HG03045 (cell line): ENCODE data around the gene ANKRD63.

Source experiments
- ATAC-seq: cut with Tn5 transposase; IDR thresholded peaks from one replicate; pipeline ENCODE4 v1.9.1; 2021; ENCODE audit warnings: mild to moderate bottlenecking, moderate library complexity; ENCODE audit not compliant: unreplicated experiment

Gene ANKRD63

DNA sequence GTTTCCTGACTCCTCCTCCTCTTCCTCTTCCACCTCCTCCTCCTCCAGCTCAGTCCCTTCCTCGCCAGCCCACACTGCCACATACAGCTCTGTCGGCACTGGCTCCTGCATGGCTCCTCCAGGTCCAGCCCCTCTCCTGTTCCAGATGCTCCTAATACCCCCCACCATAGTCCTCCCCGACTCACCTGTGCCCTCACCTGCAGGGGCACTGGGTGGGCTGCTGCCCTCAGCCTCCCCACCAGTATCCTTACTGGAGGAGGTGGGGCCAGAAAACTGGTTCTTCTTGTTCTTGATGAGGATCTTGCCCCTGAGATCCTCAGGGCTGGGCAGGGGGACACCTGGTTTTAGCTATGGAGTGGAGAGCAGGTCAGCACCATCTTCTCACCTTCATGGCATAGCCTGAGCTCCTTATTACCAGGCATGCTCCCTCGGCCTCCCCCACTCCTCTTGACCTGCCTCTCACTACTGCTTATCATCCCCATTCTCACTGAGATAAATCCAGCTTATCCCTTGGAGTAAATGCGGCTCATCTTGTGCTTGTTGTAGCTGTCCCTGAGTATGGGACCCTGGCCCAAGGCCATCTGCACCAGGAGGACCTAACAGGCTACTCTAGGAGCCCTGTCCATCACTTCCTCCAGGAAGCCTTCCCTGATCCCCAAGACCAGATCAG is 13.8 kb upstream of the ANKRD63 start:
- ATAC-seq = no peak

DNA sequence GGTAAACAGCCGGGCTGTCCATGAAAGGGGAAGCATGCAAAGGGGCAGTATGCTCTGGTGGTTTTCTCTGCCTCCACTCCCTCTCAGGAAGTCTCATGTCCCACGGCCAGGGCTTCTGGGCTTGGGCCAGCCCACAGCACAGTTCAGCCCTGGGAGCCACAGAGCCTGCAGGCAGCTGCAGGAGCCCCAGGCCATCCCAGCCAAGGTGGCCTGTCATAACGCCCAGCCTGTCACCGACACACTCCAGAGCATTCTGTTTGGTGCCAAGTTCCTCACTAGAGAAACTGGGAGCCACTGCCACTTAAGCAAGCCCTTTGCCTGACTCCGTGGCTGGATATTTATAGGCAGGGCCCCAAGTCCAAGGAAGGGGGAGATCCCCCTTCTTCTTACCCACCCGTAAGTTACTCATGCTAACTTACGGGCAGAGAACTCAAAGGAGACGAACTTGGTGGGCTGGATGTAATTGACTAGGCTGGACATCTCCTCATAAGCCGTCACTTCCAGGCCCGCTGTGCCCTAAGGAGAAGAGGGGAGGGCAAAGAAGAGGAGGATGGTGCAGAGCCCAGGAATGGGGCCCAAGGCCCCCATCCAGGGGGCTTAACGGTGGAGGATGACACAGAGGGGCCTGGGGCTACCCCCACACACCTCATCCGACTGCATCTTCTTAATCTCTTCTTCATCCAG is 13.2 kb upstream of the ANKRD63 start:
- no peak for ATAC-seq

DNA sequence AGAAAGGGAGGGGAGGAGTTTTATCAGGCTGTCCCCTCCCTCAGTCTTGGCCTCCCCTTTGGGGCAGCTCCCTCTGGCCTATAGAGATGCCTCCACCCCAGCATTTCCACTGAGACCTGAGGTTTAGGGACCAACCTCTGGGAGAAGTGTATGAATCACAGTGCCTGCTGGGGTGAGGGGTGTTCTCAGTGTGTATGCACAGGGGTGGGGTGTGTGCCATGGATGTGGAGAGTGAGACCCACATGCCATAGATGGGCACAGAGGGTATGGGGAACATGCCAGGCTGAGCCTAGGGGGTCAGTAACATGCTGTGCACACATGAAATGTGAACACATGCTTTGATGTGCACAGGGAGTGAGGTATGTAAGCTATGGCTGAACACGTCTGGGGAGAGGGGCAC is 12.4 kb upstream of the ANKRD63 start:
- no peak for ATAC-seq

DNA sequence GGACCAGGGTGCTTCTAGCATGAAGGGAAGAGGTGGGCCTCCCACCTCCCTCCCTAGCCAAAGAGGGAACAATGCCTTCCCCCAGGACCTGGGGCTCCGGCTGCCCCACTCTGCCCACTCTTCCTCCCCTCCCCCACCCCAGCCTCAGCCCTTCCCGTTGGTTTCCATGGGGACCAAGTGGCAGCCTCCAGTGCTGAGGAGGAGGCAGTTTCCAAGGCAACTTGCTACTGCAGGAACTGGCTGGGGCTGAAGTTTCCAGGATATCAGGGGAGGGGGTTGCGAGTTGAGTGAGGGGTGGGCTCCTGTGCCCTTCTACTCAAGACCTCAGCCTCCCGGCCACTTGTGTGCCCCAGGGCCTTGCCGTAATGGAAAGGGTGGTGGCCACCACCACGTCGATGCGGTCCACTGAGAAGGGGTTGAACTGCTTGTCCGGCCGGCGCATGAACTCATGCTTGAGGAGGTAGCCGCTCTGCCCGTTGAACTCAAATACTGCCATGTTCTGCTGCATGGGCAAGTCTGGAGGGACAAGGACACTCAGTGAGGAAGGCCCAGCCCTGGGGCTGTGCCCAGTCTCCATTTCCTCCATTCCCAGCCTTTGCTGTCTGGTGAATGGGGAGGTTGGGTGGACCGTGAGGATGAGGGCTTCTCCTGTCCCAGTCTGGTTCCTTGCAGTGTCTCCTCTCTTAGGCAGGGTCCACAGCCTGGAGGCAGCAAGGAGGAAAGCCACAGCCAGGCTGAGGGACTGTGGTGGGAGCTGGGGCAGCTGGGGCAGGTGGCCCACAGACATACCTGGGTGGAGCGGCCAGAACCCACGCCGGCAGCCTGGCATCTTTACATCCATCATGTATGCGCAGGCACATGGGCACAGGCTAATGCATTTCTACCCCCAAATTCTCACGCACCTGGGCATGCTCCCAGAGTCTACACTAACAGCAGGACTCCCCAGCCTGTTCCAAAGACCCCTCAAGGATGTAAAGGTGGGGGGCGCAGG is 11.3 kb upstream of the ANKRD63 start:
- no peak for ATAC-seq

DNA sequence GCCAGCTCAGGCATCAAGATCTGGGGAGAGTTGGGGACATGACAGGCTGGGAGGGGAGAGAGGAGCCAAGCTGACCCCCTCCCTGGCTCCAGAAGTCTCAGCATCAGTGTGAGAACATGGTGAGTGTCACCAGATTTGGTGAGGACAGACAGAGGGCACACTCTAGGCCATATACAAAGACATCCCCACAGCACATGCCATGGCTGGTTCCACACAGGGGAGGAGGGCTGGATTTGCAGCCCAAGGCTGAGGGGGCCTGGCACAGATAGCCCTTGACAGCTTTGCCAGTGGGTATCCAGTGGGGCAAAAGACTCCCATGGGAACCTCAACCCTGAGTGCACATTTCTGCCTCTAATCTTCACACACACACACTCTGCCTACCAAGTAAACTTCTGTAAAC is 10.1 kb upstream of the ANKRD63 start:
- ATAC-seq = no peak

DNA sequence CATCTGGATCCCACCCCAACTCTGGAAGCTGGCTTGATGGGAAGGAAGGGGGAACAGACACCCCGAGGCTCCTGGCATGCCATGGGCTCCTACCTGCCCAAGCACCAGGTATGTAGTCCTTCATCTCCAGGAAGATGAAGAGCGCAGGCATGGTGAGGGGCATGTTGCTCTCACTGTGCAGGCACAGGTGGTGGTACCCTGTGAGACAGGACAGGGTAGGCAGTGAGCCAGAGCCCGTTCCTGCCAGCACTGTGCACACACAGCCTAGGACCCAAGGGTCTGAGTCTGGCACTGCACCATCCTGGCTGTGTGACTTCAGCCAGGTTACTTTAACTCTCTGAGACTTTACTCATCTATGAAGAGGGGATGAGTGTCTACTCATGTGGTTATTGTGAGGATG is 9.4 kb upstream of the ANKRD63 start:
- ATAC-seq = no peak

DNA sequence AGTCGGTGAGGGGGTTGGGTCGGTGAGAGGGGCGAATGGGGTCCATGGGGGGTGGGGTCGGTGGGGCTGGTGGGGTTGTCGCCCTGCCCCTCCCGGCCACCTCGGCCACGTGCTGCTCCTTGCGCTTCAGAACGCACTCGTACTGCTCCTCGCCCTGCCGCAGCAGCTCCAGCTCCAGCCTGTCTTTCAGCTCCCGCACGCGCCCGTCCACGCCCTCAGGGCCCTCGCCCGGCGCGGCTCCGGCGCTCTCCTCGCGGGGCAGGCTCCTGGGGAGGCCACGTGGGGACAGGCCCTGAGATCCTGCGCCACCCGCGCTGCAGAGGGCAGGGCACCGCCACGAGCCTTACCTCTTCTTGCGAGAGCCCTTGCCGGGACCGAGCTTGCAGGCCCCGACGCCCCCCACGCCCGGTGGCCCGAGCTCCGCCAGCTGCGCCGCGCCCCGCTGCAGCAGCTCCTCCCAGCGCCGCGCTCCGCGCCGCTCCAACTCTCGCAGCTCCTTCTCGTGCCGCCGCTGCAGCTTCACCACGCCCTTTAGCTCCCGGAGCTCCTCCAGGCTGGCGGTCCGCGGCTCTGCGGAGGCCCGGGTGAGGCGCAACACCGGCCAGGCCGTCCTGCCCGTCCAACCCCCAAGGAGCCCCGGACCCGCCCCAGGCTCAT is 8.2 kb upstream of the ANKRD63 start:
- ATAC-seq = no peak

DNA sequence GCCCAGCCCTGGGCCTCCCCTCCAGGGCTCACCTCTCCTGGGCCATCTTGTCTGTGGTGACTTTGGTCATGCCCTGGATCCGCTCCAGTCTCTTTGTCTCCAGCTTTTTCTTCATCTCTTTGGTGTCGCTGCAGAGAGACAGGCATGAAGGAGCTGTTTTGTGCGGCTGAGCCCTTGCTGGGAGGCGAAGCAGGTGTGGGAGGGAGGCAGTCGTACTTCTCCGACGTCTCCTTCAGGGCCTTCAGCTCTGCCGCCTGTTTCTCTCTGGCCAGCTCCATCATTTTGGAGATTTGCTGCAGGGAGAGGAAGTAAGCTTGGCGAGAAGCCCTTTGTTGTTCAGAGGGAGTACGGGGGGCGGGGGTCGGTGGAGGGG is 7.7 kb upstream of the ANKRD63 start:
- ATAC-seq = no peak

DNA sequence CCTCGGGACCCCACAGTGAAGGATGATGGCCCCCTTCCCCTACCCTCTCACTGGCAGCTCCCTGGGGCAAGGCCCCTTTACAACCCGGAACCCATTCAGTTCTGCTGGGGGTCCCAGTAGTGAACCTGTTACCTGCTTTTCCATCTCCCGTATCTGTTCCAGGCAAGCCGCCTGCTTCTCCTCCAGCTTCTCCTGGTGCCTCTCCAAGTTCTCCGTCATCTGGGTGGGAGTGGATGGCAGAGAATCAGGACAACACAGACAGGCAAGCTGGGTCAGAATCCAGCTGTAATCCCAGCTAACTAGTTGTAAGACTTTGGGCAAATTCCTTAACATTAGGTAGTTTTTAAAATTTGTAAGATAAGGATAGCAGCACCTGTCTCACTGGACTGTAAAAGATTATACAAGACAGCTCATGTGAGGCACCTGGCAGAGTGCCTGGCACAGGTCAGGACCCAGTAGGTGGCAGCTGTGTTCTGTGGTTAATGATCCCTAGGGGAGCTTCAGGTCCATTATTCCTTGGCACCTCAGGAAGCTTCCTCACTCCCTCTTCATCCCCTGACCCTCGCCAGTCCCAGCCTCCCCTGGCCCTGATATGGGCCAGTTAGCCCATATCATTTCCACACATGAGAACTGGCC is 6.4 kb upstream of the ANKRD63 start:
- no peak for ATAC-seq

DNA sequence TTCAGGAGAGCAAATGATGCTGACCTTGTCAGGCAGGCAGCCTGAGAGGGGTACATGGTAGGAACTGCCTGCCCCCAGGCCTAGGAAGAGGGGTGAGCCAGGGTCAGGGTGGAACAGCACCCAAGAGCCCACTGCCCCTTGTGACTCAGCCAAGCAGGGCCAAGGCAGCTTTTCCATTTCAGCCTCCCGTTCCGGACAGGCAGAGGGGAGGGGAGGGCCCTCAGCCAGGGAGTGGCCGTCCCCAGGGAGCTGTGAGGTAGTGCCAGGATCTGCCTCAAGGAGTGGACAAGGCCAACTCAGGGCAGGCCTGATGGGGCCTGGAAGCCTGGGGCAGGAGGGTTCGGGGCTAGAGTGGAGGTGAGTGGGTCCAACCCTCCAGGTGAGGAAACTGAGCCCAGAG is 5.1 kb upstream of the ANKRD63 start:
- no peak for ATAC-seq

DNA sequence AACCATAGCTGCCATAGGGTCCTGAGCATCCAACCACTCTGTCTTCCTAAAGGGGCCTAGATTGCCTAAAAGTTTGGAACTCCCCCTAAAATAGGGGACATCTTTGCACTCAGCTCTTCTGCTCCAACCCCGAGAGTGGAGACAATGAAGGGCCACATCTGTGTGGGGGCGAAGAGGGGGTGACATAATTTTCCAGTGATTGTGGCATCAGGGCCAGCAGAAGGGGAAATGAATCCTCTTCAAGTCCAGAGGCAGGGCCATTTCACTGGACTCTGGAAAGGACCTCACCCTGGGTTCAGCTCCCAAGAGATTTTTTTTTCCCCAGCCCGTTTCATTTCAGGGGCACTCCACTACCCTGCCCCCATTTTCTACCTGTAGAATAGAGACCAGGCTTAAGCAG is 4.6 kb upstream of the ANKRD63 start:
- ATAC-seq = no peak

DNA sequence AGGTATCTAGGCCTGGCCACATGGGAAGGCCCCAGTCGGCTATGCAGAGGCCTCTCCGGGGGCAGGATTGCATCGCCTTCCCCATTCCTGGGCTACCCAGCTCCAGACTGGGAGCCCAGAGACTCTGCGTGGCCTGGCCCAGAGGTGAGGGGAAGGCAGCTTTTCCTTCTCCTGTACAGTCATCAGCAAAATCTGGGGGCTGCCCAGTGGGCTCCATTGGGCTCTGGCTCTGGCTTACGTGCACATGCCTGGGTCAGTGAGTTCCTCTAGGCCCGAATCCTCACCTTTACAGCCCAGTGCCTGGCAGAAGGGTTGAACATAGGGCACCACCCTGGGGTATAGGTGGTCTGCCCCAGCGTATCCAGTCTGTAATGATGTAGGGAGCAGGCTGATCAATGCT is 3.9 kb upstream of the ANKRD63 start:
- no peak for ATAC-seq

DNA sequence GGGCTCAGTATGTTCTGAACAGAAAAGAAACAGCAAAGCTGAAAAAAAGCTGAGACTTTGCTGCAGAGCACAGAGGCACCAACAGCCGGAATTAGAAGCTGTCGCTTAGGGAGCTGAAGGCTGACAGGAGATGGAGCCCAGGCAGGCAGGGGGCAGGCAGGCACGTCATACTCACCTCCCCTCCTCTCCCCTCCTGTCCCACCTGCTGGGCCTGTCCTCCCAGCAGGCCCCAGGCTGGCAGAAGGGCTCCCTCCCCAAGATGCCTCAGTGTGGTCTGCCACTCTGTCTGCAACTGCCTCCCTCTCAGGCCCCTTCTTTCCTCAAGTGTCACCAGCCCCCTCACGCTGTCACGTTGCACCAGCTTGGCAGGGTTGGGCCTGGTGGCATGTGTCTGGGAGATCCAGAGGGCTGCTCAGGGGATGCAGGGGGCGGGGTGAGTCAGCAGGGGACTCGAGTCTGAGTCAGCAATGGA is 3.2 kb upstream of the ANKRD63 start:
- no peak for ATAC-seq

DNA sequence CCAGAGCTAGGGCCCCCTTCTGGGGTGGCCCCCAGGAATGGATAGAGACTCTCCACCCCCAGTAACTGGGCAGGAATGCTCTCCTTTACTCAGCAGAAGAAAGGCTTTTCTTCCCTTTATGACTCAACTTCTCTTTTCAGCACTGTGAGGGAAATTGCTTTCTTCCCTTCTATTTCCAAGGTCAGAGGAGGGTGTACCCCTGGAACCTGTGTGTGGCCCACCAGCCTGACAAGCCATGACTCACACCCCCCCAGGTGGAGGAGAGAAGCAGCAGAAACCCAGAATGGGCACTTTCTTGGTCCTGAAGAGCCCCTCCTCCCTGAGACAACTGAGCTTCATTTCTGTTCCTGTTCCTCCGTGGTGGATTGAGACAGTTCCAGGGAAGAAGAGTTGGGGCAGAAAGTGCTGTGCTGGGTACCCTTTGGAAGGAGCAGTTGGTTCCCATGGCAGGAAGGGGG is 2.7 kb upstream of the ANKRD63 start:
- no peak for ATAC-seq

DNA sequence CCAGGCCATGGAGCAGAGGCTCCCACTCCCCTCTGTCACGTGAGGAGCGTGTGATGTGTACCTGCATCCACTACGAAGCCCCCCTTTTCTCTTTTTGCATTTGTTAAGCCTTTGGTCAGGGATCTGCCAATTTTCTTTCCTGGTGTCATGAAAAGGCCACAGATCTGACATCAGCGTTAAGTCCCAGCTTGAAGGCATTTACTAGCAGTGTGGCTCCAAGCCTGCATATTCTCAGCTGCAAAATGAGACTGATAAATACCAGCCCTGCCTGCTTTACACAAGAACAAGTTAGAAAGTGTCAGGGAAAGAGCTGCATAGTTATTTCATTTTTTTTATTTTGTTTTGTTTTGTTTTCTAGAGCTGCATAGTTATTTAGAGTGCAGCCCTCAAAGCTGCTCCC is 2.3 kb upstream of the ANKRD63 start:
- ATAC-seq = no peak

DNA sequence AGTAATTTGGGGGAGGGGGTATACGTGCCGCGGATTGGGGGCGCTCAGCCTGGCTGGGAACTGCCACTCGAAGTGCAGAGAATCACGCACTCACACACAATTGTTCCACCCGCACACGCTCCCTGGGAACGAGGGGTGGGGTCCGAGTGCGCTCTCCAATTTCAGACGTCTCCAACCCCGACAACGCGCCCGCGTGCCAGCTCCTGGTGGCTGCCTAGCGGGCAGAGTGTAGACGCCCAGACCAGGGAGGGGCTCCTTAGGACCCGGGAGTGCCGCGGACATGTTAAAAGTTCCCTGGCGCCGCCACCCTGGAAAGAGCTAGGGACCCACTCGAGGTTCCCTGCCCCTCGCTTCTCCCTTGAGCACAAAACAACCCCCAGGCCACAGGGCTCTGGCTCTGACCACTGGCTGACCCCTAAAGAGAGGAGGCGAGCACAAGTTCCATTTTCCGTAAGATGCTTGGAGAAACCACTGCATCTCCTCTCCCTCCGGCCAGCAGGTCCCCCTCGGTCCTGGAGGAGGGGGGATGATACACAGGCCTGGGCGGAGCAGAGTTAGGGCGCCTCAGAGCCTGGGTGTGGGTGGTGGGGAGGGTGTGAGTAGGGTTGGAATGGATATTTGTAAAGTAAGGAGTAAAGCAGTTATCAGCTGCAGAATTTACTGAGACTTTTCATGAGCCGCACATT is 894 bp upstream of the ANKRD63 start:
- no peak for ATAC-seq

DNA sequence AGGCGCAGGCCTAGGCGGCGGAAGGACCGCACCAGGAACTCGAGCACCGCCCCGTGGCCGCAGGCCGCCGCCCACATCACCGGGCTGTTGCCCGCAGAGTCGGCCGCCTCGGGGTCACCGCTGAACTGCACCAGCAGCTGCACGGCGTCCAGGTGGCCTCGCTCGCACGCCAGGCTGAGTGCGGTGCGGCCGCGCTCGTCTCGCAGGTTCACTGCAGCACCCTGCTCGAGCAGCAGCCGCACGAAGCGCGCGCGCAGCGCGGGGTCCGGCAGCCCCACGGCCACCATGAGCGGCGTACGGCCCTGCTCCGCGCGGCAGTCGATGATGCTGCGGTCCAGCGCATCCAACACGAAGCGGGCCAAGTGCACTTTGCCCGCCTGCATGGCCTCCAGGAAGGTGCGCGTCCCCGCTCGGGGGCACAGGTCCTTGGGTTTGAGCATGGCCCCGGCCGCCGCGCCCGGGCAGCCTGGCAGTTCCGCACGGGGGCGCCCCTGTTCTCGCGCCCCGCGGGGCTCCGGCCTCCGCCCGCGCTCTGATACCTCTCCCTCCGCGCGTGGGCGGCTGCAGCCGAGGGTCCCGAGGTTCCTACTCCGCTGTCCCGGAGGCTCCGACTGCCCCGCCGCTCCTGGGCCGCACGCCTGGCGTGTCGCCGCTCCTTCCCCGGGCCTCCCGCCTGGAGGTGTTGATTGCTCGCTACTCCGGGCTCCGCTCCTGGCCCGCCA is 556 bp downstream of the ANKRD63 start:
- ATAC-seq = no peak

DNA sequence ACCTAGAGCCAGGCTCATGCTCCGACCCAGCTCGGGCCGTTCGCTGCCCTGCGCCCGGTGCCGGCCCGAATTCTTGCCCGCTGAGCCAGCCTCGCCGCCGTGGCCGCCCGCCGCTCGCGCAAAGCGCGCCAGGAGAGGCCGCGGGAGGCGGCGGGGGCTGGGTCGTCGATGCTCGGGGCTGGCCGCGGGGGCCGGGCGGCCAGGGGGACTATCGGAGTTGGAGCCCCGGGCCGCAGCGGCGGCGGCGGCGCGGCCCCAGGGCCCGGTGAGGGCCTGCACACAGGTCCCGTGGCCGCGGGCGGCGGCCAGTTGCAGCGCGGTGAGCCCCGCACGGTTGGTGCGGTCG is 1.1 kb downstream of the ANKRD63 start:
- no peak for ATAC-seq

DNA sequence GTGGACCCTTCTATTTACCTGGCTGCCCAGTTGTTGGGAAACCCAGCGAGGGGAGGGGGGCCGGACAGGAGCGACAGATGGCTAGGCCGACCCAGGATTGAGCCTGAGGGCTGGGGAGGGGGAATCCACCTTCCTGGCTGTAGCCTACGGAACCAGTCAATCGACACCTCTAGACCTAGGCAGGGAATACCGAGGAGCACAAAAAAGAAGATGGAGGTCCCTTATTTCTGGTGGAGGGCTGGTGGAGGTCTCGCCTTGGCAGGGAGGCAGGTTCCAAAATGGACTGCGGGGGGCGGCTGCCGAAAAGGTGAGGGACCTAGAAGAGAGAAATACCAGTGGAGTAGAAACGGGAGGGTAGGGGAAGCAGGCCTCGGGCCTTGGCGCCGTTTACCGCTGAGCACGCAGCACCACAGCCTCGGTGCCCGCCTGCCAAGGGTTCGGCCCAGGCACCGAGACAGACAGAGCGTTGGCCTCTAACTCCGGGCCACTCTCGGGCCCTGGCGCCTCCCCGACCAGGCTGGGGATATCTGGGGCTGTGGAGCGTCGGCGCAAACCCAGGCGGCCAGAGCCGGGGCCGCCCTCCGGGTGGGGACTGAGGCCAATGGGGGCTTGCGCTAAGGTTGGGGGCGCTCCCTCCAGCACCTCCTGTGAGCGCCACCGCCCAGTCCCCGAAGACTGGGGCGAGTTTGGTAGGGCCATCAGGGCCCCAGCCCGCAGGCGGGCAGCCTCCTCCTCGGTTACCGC is 1.6 kb downstream of the ANKRD63 start:
- ATAC-seq = no peak
